ENCODE measurements around the gene PELI1. TPM values are rescaled to one million over a fixed set of nuclear protein-coding genes. Genes with fewer than 3 reads are reported as not detected.

The PELI1 gene
- total RNA-seq, 1 donor from 2014 or later = 58.2 TPM

- no peak for DNase-seq (ENCODE audit: extremely low spot score, unreplicated experiment)
- TF ChIP-seq CTCF (conservative IDR thresholded peaks at IDR 0.05) = no peak
- no peaks in the 10 kb centered on the region for H3K36me3 Mint-ChIP-seq
- H3K4me3 Mint-ChIP-seq = no peak overlapping the region
- H3K4me1 Mint-ChIP-seq (ENCODE audit: unreplicated experiment) = no peaks in the 10 kb centered on the region
- H3K27me3 Mint-ChIP-seq = no peaks in the 10 kb centered on the region
- no peak overlapping the region for H3K27ac Mint-ChIP-seq
- H3K9me3 Mint-ChIP-seq = peaks cover 5% of the 10 kb centered on the region
Measured at GRCh38 chr2:64165706-64166105, 21.5 kb upstream of the PELI1 start.

GRCh38 chr2:64164629-64165028, 20.4 kb upstream of the PELI1 start:
- Mint-ChIP-seq H3K4me3 (no peak overlapping the region), H3K27ac (no peak overlapping the region), H3K36me3 (no peaks in the 10 kb centered on the region), H3K9me3 (peaks cover 5% of the 10 kb centered on the region), H3K27me3 (no peaks in the 10 kb centered on the region), H3K4me1 (ENCODE audit: unreplicated experiment) (no peaks in the 10 kb centered on the region)
- DNase-seq (ENCODE audit: extremely low spot score, unreplicated experiment) = no peak
- TF ChIP-seq CTCF (conservative IDR thresholded peaks at IDR 0.05) = no peak

GRCh38 chr2:64162516-64162915, 18.3 kb upstream of the PELI1 start:
- no peak for DNase-seq (ENCODE audit: extremely low spot score, unreplicated experiment)
- Mint-ChIP-seq H3K9me3 (no peaks in the 10 kb centered on the region), H3K27ac (no peak overlapping the region), H3K36me3 (no peaks in the 10 kb centered on the region), H3K4me3 (no peak overlapping the region), H3K27me3 (no peaks in the 10 kb centered on the region), H3K4me1 (ENCODE audit: unreplicated experiment) (no peaks in the 10 kb centered on the region)
- TF ChIP-seq CTCF (conservative IDR thresholded peaks at IDR 0.05) = no peak

- Mint-ChIP-seq H3K36me3 (no peaks in the 10 kb centered on the region), H3K4me3 (no peak overlapping the region), H3K27ac (no peak overlapping the region), H3K9me3 (no peaks in the 10 kb centered on the region), H3K4me1 (ENCODE audit: unreplicated experiment) (peaks cover 6% of the 10 kb centered on the region), H3K27me3 (peaks cover 4% of the 10 kb centered on the region)
- TF ChIP-seq CTCF (conservative IDR thresholded peaks at IDR 0.05) = no peak
- DNase-seq (ENCODE audit: extremely low spot score, unreplicated experiment) = no peak
Measured at GRCh38 chr2:64157792-64158191, 13.6 kb upstream of the PELI1 start.

- Mint-ChIP-seq H3K27ac (no peak overlapping the region), H3K9me3 (no peaks in the 10 kb centered on the region), H3K36me3 (no peaks in the 10 kb centered on the region), H3K4me3 (peak overlapping the region; percentile 4), H3K27me3 (peaks cover 4% of the 10 kb centered on the region), H3K4me1 (ENCODE audit: unreplicated experiment) (peaks cover 6% of the 10 kb centered on the region)
- TF ChIP-seq CTCF (conservative IDR thresholded peaks at IDR 0.05) = no peak
- no peak for DNase-seq (ENCODE audit: extremely low spot score, unreplicated experiment)
Measured at GRCh38 chr2:64153811-64154210, 9.6 kb upstream of the PELI1 start.

GRCh38 chr2:64151476-64151875, 7.3 kb upstream of the PELI1 start:
- DNase-seq (ENCODE audit: extremely low spot score, unreplicated experiment) = no peak
- H3K9me3 Mint-ChIP-seq = no peaks in the 10 kb centered on the region
- no peak for TF ChIP-seq CTCF (conservative IDR thresholded peaks at IDR 0.05)
- no peak overlapping the region for H3K4me3 Mint-ChIP-seq
- H3K27me3 Mint-ChIP-seq = peaks cover 4% of the 10 kb centered on the region
- H3K4me1 Mint-ChIP-seq (ENCODE audit: unreplicated experiment) = peaks cover 6% of the 10 kb centered on the region
- H3K27ac Mint-ChIP-seq = no peak overlapping the region
- H3K36me3 Mint-ChIP-seq = no peaks in the 10 kb centered on the region

Measured in type B pancreatic cell (in vitro differentiated cells).